ENCODE measurements around the gene PLPP4. TPM values are rescaled to one million over a fixed set of nuclear protein-coding genes. Genes with fewer than 3 reads are reported as not detected.

Gene PLPP4
- not detected for total RNA-seq

- no peak for DNase-seq
Measured at GRCh38 chr10:120456626-120457430, at the start of gene PLPP4. PLPP4 (plus strand) TSS chr10:120457227; CDS start chr10:120457306, 79 bp downstream.

- DNase-seq = no peak
Measured at GRCh38 chr10:120409816-120410215, 47.2 kb upstream of the PLPP4 start.

GRCh38 chr10:120414946-120415345, 42.1 kb upstream of the PLPP4 start:
- no peak for DNase-seq

GRCh38 chr10:120415709-120416330, 41.2 kb upstream of the PLPP4 start:
- DNase-seq = no peak

- no peak for DNase-seq
Measured at GRCh38 chr10:120420421-120420820, 36.6 kb upstream of the PLPP4 start.

GRCh38 chr10:120421250-120421649, 35.8 kb upstream of the PLPP4 start:
- no peak for DNase-seq

- DNase-seq = no peak
Measured at GRCh38 chr10:120422457-120422856, 34.6 kb upstream of the PLPP4 start.

GRCh38 chr10:120423431-120424197, 33.4 kb upstream of the PLPP4 start:
- no peak for DNase-seq

- no peak for DNase-seq
Measured at GRCh38 chr10:120424198-120424464, 32.9 kb upstream of the PLPP4 start.

GRCh38 chr10:120426306-120426705, 30.7 kb upstream of the PLPP4 start:
- DNase-seq = no peak

GRCh38 chr10:120428754-120429153, 28.3 kb upstream of the PLPP4 start:
- DNase-seq = no peak

GRCh38 chr10:120429395-120429794, 27.6 kb upstream of the PLPP4 start:
- no peak for DNase-seq

GRCh38 chr10:120431251-120431651, 25.8 kb upstream of the PLPP4 start:
- no peak for DNase-seq

- DNase-seq = no peak
Measured at GRCh38 chr10:120432209-120432608, 24.8 kb upstream of the PLPP4 start.

- DNase-seq = no peak
Measured at GRCh38 chr10:120433141-120433540, 23.9 kb upstream of the PLPP4 start.

GRCh38 chr10:120436439-120437112, 20.5 kb upstream of the PLPP4 start:
- no peak for DNase-seq

- DNase-seq = no peak
Measured at GRCh38 chr10:120437541-120437940, 19.5 kb upstream of the PLPP4 start.

GRCh38 chr10:120451968-120452367, 5.1 kb upstream of the PLPP4 start:
- no peak for DNase-seq

GRCh38 chr10:120453319-120453718, 3.7 kb upstream of the PLPP4 start:
- no peak for DNase-seq

- no peak for DNase-seq
Measured at GRCh38 chr10:120453886-120454285, 3.1 kb upstream of the PLPP4 start.

GRCh38 chr10:120455004-120455403, 2.0 kb upstream of the PLPP4 start:
- no peak for DNase-seq

GRCh38 chr10:120455606-120456005, 1.4 kb upstream of the PLPP4 start:
- no peak for DNase-seq

- DNase-seq = no peak
Measured at GRCh38 chr10:120456143-120456625, 843 bp upstream of the PLPP4 start.
